OCI-LY7 (cell line): Measurements from ENCODE around the gene MYOM3.
"Not testable (repeated sequence)": the region's sequence is repeated elsewhere in the genome, so short reads cannot be mapped to it uniquely, and the experiment has no call there.

Experiments
- EZH2phosphoT487 ChIP-seq: fragments of 200-600 bp; sonication (generic); IDR thresholded peaks from 2 replicates; pipeline ENCODE4 v1.6.1; 2018; ENCODE audit warnings: low read depth, borderline replicate concordance, mild to moderate bottlenecking, mixed run types, antibody characterized with exemption, low read length, moderate library complexity, mixed read lengths
- TF ChIP-seq, protein P1 (sequence below): fragments of 200-600 bp; sonication (generic); conservative IDR thresholded peaks from 2 replicates; pipeline ENCODE4 v1.5.1; 2014; ENCODE audit warnings: mild to moderate bottlenecking, antibody characterized with exemption, low read length, moderate library complexity, mixed read lengths

DNA sequence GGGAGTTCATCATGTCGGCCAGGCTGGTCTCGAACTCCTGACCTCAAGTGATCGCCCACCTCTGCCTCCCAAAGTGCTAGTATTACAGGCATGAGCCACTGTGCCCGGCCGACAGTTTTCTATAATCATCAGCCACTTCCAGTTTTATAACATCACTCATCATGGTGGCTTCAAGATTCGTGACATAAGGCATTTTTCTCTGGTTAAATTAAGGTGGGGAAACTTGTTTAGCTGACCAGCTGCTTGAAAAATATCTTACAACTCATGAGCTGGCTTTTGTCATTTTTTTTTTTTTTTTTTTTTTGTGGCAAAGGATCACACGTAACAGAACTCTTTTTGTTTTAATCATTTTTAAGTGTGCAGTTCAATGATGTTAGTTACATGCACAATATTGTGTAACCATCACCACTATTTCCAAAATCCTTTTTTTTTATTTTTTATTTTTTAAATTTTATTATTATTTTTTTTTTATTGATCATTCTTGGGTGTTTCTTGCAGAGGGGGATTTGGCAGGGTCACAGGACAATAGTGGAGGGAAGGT is 80.9 kb downstream of the MYOM3 start:
- TF ChIP-seq, protein P1, sequence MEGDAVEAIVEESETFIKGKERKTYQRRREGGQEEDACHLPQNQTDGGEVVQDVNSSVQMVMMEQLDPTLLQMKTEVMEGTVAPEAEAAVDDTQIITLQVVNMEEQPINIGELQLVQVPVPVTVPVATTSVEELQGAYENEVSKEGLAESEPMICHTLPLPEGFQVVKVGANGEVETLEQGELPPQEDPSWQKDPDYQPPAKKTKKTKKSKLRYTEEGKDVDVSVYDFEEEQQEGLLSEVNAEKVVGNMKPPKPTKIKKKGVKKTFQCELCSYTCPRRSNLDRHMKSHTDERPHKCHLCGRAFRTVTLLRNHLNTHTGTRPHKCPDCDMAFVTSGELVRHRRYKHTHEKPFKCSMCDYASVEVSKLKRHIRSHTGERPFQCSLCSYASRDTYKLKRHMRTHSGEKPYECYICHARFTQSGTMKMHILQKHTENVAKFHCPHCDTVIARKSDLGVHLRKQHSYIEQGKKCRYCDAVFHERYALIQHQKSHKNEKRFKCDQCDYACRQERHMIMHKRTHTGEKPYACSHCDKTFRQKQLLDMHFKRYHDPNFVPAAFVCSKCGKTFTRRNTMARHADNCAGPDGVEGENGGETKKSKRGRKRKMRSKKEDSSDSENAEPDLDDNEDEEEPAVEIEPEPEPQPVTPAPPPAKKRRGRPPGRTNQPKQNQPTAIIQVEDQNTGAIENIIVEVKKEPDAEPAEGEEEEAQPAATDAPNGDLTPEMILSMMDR, result not testable (repeated sequence)
- TF ChIP-seq EZH2phosphoT487, result not testable (repeated sequence)
